CD14-positive monocyte (primary cell): ENCODE data around the gene EXOC6. TPM values are rescaled to one million over a fixed set of nuclear protein-coding genes. Genes with fewer than 3 reads are reported as not detected.

ENCODE experiments used
- DNase-seq, 3 donors: peaks; one replicate each; pipeline ENCODE4 v3.0.0-alpha.2; 2011 to 2022
- H2AFZ ChIP-seq: 2 replicates; pipeline ENCODE4 v1.6.0; 2012; ENCODE audit warnings: mild to moderate bottlenecking, low read depth, low read length, inconsistent platforms; ENCODE audit not compliant: insufficient read depth, poor library complexity, severe bottlenecking
- H3K27ac ChIP-seq, 2 donors: 1 replicate in 1 of 2; 2 replicates in 1 of 2; pipeline ENCODE4 v1.5.1; 2012 to 2013; ENCODE audit warnings: low read length in 2 of 2, control low read depth in 1 of 2, inconsistent platforms in 1 of 2, low read depth in 1 of 2, mild to moderate bottlenecking in 1 of 2
- H3K27me3 ChIP-seq, 2 donors: one replicate each; pipeline versions ENCODE4 v1.6.0 to v1.6.1; 2011 to 2013; ENCODE audit warnings: low read length in 2 of 2; ENCODE audit not compliant: control insufficient read depth in 2 of 2, insufficient read depth in 2 of 2
- H3K36me3 ChIP-seq, 2 donors: replicated peaks in 1 of 2; 1 replicate in 1 of 2; 2 replicates in 1 of 2; pipeline versions ENCODE4 v1.5.1 to v1.6.1; 2012 to 2013; ENCODE audit warnings: low read length in 2 of 2, control low read depth in 1 of 2, inconsistent platforms in 1 of 2, mild to moderate bottlenecking in 1 of 2; ENCODE audit not compliant: insufficient read depth in 2 of 2, control insufficient read depth in 1 of 2
- H3K4me1 ChIP-seq, 2 donors: 1 replicate in 1 of 2; 2 replicates in 1 of 2; pipeline versions ENCODE4 v1.5.1 to v1.6.1; 2012 to 2013; ENCODE audit warnings: low read length in 2 of 2, control low read depth in 1 of 2, inconsistent platforms in 1 of 2, mild to moderate bottlenecking in 1 of 2, moderate library complexity in 1 of 2; ENCODE audit not compliant: insufficient read depth in 2 of 2, control insufficient read depth in 1 of 2
- H3K4me2 ChIP-seq: replicated peaks from 2 replicates; pipeline ENCODE3; 2012; ENCODE audit warnings: low read length, moderate library complexity, mild to moderate bottlenecking; ENCODE audit not compliant: poor library complexity, severe bottlenecking; ENCODE audit errors: extremely low read depth
- H3K4me3 ChIP-seq, 3 experiments: fragments of 200-600 bp in 1 of 3; sonication (generic) in 1 of 3; replicated peaks in 1 of 3; 1 replicate in 2 of 3; 2 replicates in 1 of 3; pipeline ENCODE4 v1.5.1; 2011 to 2013; ENCODE audit warnings: low read length in 3 of 3, mild to moderate bottlenecking in 3 of 3, control low read depth in 2 of 3, low read depth in 2 of 3, inconsistent platforms in 1 of 3, moderate library complexity in 1 of 3
- H3K79me2 ChIP-seq: 2 replicates; pipeline ENCODE4 v1.6.0; 2012; ENCODE audit warnings: mild to moderate bottlenecking, control low read depth, inconsistent platforms, low read length, moderate library complexity; ENCODE audit not compliant: insufficient read depth
- H3K9ac ChIP-seq: 2 replicates; pipeline ENCODE4 v1.6.0; 2017; ENCODE audit warnings: low read length, mild to moderate bottlenecking; ENCODE audit not compliant: insufficient read depth, poor library complexity, severe bottlenecking
- H3K9me3 ChIP-seq, 2 donors: replicated peaks in 1 of 2; 1 replicate in 1 of 2; 2 replicates in 1 of 2; pipeline versions ENCODE4 v1.5.1 to v1.6.1; 2012 to 2013; ENCODE audit warnings: low read length in 2 of 2, control low read depth in 1 of 2; ENCODE audit not compliant: control insufficient read depth in 1 of 2, insufficient read depth in 1 of 2
- H4K20me1 ChIP-seq: 2 replicates; pipeline ENCODE4 v1.6.0; 2012; ENCODE audit warnings: mild to moderate bottlenecking, low read length, control low read depth, moderate library complexity; ENCODE audit not compliant: insufficient read depth
- H3K27ac Mint-ChIP-seq, 7 donors: one replicate each; pipeline ENCODE4 v1.8.0; 2020; ENCODE audit warnings: mild to moderate bottlenecking in 7 of 7, mixed read lengths in 7 of 7, moderate library complexity in 6 of 7, inconsistent platforms in 2 of 7
- H3K27me3 Mint-ChIP-seq, 3 donors: one replicate each; pipeline ENCODE4 v1.8.0; 2021 to 2022; ENCODE audit warnings: low read depth in 3 of 3, mild to moderate bottlenecking in 3 of 3, mixed read lengths in 3 of 3, moderate library complexity in 3 of 3, inconsistent platforms in 1 of 3
- H3K36me3 Mint-ChIP-seq, 2 donors: one replicate each; pipeline ENCODE4 v1.8.0; 2020; ENCODE audit warnings: mixed read lengths in 2 of 2, inconsistent platforms in 1 of 2, mild to moderate bottlenecking in 1 of 2
- H3K4me1 Mint-ChIP-seq: one replicate; pipeline ENCODE4 v1.8.0; 2020; ENCODE audit warnings: mild to moderate bottlenecking, mixed read lengths
- H3K4me3 Mint-ChIP-seq, 2 donors: one replicate each; pipeline ENCODE4 v1.8.0; 2020; ENCODE audit warnings: mild to moderate bottlenecking in 2 of 2, mixed read lengths in 2 of 2, moderate library complexity in 1 of 2
- H3K9me3 Mint-ChIP-seq, 7 donors: one replicate each; pipeline ENCODE4 v1.8.0; 2020 to 2022; ENCODE audit warnings: mixed read lengths in 7 of 7, mild to moderate bottlenecking in 6 of 7, moderate library complexity in 6 of 7, inconsistent platforms in 2 of 7
- CTCF ChIP-seq: fragments of 200-600 bp; IDR thresholded peaks from one replicate; pipeline ENCODE4 v1.8.0; 2022; ENCODE audit warnings: antibody characterized with exemption, mild to moderate bottlenecking
- WGBS: methylation state at CpG from one replicate; pipeline ENCODE4 v1.1.5; 2013; ENCODE audit warnings: missing lambda C conversion rate; ENCODE audit not compliant: insufficient coverage; 5-methylcytosine and 5-hydroxymethylcytosine counted together
- intact Hi-C, 2 donors: fragments of 100-400 bp; cut with micrococcal nuclease; formaldehyde crosslinking; loops; one replicate each; pipeline versions ENCODE4 v1.15.0 to v1.15.1; 2023
- polyA plus RNA-seq, 3 donors: library from polyadenylated mRNA; depleted of rRNA in 1 of 3; unstranded in 2 of 3; stranded (reverse) in 1 of 3; fragments of 300-500 nt in 2 of 3; fragments of >200 nt in 1 of 3; fragmentation: Illumina TruSeq in 2 of 3; gene quantifications; 1 replicate in 2 of 3; 2 replicates in 1 of 3; pipeline ENCODE4 v1.2.3, GENCODE V29; 2012 to 2021

The EXOC6 gene
- polyA plus RNA-seq, 3 donors = 7.5 to 9.6 (median 8.3) TPM

GRCh38 chr10:93065675-93066543, 217.6 kb downstream of the EXOC6 start:
- 5% methylated on average over 66 of the region's 81 CpGs for WGBS
- peak overlapping the region in 1 of 2 donors; percentile 91 for H3K4me3 Mint-ChIP-seq

GRCh38 chr10:93066544-93066913, 218.2 kb downstream of the EXOC6 start:
- Histone ChIP-seq H3K9ac (no peak overlapping the region), H4K20me1 (peaks cover 6% of the 10 kb centered on the region), H2AFZ (no peak overlapping the region), H3K4me2 (no peak overlapping the region), H3K9me3 (peaks cover 0 to 57% of the 10 kb centered on the region in 2 donors), H3K4me1 (peaks cover 8 to 15% of the 10 kb centered on the region in 2 donors), H3K4me3 (no peak overlapping the region), H3K27me3 (peaks cover 72 to 92% of the 10 kb centered on the region in 2 donors), H3K27ac (no peak overlapping the region), H3K36me3 (no peaks in the 10 kb centered on the region), H3K79me2 (no peaks in the 10 kb centered on the region)
- peak overlapping the region in 1 of 2 donors; percentile 91 for H3K4me3 Mint-ChIP-seq
- intact Hi-C loops = no loop called here
- H3K4me1 Mint-ChIP-seq = peaks cover 22% of the 10 kb centered on the region
- peaks cover under 1 to 18% of the 10 kb centered on the region in 2 donors for H3K36me3 Mint-ChIP-seq
- no peak for DNase-seq
- H3K27me3 Mint-ChIP-seq = peaks cover 88 to 99% (median 97%) of the 10 kb centered on the region in 3 donors
- H3K27ac Mint-ChIP-seq = no peak overlapping the region
- no peak for TF ChIP-seq CTCF
- 7% methylated on average over 2 of the region's 11 CpGs for WGBS
- peaks cover 0 to 13% (median 3%) of the 10 kb centered on the region in 7 donors for H3K9me3 Mint-ChIP-seq

More at GRCh38 chr10:93065675-93066543, 217.6 kb downstream of the EXOC6 start:
- Histone ChIP-seq H3K27ac (no peak overlapping the region), H2AFZ (no peak overlapping the region), H3K4me2 (no peak overlapping the region), H3K9ac (no peak overlapping the region), H3K4me1 (peaks cover 8 to 18% of the 10 kb centered on the region in 2 donors), H3K4me3 (no peak overlapping the region), H3K79me2 (no peaks in the 10 kb centered on the region), H3K9me3 (peaks cover 0 to 57% of the 10 kb centered on the region in 2 donors), H3K27me3 (peaks cover 71 to 94% of the 10 kb centered on the region in 2 donors), H3K36me3 (no peaks in the 10 kb centered on the region), H4K20me1 (peaks cover 12% of the 10 kb centered on the region)
- no peak for TF ChIP-seq CTCF
- Mint-ChIP-seq H3K27ac (peak overlapping the region in 1 of 7 donors; percentile 50), H3K4me1 (peaks cover 22% of the 10 kb centered on the region), H3K9me3 (peaks cover 0 to 11% (median 4%) of the 10 kb centered on the region in 7 donors), H3K36me3 (peaks cover 4 to 18% of the 10 kb centered on the region in 2 donors), H3K27me3 (peaks cover 89 to 99% (median 94%) of the 10 kb centered on the region in 3 donors)
- DNase-seq = no peak
- intact Hi-C loops = no loop called here
